ENCODE data around the gene RNLS.

DNA sequence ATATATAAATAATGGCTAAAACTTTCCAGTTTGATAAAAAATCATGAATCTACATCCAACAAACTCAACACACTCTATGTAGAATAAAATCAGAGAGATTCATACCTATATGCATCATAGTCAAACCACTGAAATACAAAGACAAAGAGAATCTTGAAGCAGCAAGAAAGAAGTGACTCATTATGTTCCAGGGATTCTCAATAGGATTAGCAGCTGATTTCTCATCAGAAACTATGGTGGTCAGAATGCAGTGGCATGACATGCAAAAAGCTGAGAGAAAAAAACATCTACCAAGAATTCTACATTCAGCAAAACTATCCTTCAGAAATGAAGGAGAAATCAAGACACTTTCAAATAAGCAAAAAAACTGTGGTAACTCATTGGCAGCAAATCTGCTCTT is 187.4 kb downstream of the RNLS start:
- TF ChIP-seq, protein P1, sequence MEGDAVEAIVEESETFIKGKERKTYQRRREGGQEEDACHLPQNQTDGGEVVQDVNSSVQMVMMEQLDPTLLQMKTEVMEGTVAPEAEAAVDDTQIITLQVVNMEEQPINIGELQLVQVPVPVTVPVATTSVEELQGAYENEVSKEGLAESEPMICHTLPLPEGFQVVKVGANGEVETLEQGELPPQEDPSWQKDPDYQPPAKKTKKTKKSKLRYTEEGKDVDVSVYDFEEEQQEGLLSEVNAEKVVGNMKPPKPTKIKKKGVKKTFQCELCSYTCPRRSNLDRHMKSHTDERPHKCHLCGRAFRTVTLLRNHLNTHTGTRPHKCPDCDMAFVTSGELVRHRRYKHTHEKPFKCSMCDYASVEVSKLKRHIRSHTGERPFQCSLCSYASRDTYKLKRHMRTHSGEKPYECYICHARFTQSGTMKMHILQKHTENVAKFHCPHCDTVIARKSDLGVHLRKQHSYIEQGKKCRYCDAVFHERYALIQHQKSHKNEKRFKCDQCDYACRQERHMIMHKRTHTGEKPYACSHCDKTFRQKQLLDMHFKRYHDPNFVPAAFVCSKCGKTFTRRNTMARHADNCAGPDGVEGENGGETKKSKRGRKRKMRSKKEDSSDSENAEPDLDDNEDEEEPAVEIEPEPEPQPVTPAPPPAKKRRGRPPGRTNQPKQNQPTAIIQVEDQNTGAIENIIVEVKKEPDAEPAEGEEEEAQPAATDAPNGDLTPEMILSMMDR (tag by site-specific recombination; IDR thresholded peaks at IDR 0.05), result no peak
- TF ChIP-seq YY1 (tag by site-specific recombination; IDR thresholded peaks at IDR 0.05) (no peak), ZNF660 (tag by site-specific recombination; IDR thresholded peaks at IDR 0.05) (no peak)
